ENCODE measurements around the gene RWDD3.

Gene RWDD3

DNA sequence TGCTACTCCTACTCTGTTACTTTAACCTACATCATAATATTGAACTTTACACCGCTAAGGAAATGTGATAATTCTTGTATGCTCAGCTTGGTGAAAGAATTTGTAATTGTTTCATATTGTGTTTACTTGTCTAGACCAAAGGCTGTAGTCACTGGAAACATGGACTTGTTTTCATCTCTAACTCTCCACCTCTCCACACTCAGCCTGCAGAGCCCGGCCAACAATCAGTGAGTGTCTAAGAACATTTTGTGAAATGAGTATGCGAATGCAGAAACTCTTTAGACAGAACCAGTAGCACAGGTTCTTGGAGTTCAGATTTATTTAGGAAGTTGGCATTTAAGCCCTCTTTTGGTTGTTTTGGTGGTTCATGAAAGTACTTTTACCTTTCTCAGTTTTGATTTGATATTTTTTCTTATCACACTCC lies 3.2 kb upstream of the RWDD3 start:
- no peak for DNase-seq

DNA sequence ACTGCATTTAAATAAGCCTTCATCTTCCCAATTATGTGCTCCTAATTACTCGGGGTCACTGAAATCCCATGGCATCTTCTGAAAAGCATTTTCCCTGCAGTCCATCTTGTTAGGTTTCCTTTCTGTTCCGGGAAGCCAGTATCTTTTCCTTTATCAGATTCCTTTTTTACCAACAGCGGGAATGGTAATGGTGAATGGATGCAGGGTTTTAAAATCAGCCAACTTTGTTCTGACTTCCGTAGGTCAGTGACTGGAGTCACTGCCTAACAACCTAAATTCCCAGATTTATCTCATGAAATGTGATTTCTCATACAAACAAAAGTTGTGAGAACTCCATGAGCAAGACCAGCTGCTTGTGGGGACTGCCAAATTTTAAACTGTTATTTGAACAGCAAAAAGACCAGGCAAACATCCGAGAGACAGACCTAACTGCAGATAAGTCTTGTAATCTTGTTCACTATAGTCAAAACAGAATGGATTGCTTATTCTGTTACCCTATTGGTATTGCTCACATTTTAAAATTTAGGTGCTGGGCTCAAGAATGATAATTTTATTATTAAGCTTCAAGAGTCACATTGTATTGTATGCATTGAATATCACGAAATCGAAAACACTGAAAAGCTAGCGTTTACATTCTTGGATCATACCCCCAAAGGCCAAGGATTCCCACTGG lies 1.2 kb upstream of the RWDD3 start:
- no peak for DNase-seq

DNA sequence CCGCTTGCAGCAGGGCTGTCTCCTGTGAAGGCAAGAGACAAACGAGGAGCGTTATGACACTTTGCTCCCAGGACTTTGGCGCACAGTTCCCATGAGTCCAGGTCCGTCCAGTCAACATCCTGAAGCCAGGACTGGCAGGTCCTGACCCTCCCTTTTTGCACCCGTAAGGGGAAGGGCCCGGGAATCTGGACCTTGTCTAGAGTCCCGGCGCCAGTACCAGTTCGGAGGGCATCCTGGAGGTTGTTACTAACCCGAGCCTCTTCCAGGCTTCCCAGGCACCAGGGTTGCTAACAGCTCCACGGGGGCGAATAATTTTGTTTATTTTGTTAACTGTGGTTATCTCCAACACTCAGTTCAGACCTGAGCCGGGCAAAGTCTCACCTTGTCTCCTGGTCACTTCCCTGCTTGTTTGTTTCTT lies 682 bp upstream of the RWDD3 start:
- no peak for DNase-seq

DNA sequence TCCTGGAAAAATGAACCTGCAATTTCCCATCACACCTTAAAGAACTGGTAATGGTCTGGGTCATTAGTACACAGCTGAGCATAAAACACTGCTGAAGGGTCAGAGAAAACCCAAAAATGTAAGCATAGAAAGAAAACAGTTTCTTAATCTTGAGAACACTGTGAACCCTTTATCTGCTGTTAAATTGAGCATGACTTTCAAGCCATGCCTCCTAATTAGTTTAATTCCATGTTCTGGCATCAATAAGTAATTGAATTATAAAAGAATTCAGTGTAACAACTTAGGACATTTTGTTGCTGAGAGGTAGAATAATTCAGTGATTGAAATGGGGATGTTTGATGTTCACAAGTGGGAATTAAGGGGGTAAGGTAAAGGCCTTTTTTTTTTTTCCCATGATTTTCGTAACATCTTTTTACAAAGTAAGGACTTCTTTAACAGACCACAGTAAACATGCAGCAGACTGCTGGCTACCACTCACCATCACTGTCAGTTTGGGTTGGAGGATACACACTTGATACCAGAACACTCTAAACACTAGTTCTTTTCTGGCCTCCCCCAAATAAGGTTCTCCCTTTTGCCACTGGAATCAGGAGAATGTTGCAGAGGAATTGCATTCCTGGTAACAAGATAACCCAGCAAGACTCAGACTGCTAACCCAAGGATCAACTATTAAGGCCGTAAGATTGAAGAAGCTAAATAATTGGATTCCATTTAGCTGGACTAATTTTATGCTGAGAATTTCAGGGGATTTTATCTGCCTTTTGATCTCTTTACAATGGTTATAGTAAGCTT lies 3.0 kb downstream of the RWDD3 start:
- no peak for DNase-seq

DNA sequence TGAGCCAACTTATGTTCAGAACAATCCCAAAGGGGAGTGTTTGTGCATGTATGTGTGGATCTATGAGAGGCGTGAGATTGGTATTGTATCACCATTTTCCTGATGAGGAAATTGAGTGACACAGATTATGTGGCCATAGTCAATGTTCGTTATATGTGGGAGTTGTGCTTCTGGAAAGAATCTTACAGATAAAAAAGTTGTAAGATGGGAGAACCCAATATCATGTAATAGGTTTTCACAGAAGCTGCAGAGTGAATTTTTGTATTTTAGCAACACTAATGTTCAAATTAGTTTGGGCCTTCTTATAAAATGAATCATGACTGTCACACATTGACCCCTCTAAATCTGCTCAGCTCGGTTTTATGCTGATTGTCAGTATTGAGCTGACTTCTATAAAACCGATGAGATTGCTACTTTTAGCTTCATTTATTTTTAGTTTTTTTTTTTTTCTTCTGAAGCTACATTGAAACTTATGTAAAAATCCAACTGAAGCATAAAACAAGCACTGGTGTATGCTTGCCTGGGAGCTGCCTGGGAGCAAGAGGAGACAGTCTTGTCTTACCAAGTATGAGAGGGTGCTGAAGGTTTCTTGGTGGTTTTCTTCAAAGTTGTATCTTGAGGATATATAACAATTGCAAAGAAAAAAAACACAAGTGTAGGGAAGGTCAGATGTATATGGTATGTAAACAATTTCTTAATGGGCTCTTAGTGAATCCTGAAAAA lies 4.1 kb downstream of the RWDD3 start:
- no peak for DNase-seq

DNA sequence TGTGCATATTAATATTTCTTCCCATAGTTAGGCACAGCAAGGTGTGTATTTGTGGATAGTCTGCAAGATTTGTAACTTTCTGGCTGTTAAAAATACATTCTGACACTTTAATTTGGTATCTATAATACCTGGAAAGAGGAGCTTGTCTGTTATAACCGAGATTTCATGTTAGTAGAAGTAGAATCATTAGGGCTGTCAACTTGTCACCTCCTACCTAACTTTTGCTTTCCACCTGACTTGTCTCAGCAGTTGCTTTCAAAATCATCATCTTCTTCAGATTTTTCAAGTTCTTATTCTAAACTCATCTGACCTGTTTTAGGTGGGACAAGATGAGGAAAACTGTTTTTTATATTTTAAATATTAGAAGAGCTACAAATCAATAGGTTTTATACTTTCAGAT lies 11.0 kb downstream of the RWDD3 start:
- no peak for DNase-seq

DNA sequence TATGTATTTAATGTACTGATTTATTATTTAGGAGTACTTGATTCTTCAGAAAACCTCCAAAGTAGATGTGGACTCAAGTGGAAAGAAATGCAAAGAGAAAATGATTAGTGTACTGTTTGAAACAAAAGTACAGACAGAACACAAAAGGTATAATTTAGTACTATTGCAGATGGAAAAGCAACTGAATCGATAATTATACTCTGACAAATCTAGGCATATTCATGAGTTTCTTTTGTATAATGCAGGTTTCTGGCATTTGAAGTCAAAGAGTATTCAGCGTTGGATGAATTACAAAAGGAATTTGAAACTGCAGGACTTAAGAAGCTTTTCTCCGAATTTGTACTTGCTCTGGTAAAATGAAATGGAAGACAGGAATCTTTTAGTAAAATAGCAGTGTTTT lies 12.5 kb downstream of the RWDD3 start:
- no peak for DNase-seq

DNA sequence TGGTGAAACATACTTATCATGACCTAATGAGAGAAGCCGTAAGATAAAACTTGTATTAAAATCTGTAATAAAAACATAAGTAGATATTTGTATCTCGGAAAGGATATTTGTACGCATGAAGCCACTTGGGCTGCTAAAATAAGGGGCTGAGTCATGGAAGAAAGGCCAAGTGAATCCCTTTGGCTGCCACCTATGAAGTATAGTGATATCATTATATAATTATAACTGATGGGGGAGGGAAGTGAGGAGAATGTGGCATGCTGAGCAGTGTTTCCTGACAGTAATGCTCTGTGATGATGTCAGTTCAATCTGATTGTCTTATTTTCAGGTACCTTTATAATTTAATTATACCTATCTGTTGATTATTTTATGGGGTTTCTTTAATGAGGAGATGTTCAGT lies 13.6 kb downstream of the RWDD3 start:
- no peak for DNase-seq

DNA sequence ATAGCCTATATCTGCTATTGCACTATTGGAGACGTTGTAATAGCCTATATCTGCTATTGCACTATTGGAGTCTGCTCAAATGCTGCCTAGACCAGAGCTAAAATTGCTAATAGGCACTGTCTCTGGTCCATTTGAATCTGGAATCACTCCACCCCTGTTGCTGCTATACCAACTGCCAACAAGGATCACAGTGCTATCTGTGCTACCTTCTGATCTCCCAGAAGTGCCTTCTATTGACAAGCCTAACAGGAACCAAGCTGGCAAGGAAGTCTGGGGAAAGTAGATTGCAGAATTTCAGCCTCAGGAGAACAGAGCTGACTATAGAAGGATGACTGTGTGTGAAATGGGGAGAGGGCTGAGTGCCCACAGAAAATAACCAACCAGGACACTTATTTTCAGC lies 15.9 kb downstream of the RWDD3 start:
- peak; percentile 79 for DNase-seq

DNA sequence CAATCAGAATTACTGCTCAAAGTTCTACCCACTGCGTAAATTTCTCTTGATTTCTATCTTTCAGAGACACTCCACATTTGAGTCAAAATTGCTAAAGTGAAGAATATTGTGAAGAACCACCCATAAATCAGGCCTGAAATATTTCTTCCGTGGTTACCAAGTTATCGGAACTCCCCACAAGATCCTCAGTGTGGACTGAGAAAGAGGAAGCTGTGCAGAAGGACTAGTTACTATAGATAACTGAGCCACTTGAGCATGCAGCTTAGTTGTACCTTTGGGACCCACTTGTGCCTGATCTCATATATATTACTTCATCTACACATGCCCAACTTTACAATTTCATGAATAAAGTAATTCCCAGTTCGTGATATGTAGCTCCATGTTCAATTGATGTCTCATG lies 18.4 kb downstream of the RWDD3 start:
- DNase-seq = peak; percentile 40

DNA sequence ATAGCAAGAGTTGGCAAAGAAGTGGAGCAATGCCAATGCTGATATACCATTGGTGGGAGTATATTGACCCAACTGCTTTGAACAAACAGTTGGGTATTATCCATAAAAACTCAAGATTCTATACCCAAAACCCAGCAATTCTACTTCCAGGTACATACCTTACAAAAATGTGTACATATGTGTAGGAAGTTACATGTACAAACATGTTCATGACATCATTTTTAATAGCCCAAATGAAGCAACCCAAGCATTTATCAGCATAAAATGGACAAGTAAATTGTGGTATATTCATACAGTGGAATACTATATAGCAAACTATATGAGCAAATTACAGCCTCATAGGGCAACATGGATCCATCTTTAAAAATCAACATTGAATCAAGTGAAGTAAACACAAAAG lies 20.9 kb downstream of the RWDD3 start:
- no peak for DNase-seq

DNA sequence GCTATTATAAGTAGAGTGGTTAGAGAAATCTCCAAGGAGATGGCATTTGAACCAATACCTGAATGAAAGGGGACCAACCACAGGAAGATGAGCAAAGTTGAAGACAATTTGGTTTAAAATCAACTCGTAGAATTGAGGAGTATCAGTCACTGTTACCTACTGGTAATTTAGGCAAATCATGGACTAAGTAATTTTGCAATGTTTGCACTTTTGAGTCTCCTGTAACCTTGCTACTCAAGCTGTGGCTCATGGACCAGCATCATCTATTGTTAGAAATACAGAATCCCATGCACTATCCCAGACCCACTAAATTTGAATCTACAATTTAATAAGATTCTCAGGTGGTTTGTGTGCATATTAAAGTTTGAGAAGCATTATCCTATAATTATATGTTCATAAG lies 21.8 kb downstream of the RWDD3 start:
- no peak for DNase-seq

DNA sequence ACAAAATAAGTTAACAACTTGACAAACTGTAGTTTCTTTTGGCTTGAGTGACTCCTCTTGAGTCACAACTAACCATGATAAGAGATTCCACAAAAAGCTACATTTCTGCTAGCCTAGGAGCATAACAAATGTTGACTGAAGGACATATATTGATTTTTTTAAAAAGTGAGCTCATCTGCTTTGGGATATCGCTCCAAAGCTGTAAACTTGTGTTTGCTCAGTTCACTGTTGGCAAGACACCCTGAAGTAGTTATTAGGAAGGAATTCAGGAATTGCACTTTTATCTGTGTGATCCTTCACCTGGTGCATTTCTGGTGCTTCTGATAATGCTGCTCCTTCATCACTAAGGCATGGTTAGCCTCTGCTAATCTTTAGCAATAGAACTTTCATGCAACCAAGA lies 23.7 kb downstream of the RWDD3 start:
- DNase-seq = no peak

DNA sequence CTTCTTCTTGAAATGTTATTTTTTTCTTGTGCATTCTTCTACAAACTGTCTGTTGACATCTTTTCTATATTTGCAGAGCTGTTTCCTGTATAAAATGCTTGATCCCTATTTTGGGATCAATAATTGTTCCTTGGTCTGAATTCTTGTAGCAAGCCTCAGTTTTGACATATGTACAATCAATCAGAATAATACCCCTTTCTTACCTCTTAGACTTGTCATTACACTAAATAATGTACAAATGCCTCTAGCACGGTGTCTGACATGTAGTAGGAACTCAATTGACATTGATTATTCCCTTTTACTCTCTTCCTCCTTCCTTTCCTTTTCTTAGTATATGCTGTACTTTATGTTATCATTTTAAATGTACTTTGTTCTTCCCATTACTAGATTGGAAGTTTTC lies 25.2 kb downstream of the RWDD3 start:
- no peak for DNase-seq

DNA sequence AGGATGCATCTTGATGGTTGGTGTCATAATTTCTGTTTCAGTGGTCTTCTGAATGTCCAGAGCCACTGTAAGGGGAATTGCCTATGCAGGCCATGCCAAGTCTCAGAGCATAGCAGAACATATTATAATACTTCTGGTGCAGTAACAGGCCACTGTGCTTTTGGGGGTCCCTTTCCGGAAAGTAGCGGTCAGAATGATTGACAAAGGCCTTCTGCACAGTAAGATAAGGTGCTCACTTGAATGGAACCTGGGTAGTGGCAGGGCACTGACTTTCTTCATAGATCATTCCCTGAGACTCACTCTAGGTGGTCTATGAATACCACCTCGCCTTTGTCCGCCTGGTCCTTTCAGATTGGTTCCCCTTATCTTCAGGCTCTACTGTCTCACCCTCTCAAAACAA lies 28.9 kb downstream of the RWDD3 start:
- DNase-seq = no peak

DNA sequence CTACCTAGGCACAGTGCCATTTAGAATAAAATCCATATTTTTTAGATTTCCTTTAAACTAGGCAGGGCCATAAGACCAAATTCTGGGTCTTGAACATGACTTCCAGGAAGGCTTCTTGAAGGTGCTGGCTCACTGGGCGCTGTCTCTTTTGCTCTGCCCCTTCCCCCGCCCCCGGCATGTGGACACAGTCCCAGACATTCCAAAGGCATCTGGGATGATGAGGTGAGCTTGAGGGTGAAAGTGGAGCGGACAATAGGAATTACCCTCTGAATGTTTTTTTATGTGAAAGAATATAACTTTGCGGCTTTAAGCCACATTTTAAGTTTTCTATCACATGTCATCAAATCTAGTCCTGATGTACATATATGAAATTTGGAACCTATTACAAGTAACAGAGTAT lies 29.4 kb downstream of the RWDD3 start:
- DNase-seq = no peak

DNA sequence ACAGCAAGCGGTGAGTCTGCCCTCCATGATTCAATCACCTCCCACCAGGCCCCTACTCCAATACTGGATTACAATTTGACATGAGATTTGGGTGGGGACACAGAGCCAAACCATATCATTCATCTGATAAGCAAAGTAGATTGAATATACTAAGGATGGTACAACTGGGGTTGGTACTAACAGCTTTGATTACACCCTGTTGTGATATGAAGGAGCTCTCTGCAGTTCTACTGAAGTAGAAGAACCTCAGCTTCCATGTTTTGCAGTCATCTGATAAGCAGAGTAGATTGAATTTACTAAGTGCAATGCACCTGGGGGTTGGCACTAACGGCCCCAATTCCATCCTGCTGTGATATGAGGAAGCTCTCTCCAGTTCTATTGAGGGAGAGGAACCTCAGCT lies 31.1 kb downstream of the RWDD3 start:
- no peak for DNase-seq

DNA sequence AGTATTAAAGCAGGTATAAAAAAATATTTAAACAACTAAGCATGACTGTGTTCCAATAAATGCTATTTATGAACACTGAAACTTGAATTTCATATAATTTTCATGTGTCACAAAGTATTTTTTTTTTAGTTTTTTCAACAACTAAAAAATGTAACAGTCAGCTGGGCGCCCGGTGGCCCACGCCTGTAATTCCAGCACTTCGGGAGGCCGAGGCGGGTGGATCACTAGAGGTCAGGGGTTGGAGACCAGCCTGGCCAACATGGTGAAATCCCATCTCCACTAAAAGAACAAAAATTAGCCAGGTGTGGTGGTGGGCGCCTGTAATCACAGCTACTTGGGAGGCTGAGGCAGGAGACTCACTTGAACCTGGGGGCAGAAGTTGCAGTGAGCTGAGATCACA lies 42.4 kb downstream of the RWDD3 start:
- DNase-seq = no peak

DNA sequence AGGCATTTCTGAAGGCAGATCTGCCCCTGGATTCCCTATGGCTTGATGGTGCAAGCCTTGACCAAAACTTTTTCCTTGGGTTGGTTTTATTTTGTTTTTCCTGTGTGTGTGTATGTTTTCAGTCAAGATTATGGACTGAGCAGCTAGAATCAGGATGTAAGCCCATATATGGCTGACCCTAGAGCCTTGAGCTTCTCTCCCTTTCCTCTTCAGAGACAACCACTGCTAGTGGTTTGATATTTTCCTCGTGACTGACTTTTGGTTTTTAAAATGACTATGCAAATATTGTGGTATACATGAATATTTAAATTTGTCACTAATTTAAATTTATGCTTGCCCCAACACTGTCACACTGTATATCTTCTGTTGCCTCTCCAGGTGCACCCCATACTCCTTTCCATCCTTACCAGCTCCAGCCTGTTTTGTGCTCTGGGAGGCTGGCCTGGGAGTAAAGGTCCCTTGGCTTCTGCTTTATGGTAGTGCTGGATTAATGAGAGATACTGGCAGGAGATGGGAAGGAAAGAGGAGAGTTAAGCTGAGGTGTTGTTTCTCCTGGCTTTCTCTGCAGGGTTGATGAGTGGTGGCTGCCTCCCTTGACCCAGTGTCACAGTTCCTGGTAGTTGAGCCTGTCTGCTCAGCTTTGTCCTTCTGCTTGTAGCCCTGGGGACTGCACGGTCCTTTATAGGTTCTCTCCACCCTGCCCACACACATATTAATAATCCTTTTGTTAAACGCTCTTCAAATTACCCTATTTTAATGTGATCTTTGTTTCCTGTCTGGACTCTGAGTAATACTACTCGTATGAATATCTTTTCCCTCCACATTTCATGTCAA lies 44.4 kb downstream of the RWDD3 start:
- no peak for DNase-seq

DNA sequence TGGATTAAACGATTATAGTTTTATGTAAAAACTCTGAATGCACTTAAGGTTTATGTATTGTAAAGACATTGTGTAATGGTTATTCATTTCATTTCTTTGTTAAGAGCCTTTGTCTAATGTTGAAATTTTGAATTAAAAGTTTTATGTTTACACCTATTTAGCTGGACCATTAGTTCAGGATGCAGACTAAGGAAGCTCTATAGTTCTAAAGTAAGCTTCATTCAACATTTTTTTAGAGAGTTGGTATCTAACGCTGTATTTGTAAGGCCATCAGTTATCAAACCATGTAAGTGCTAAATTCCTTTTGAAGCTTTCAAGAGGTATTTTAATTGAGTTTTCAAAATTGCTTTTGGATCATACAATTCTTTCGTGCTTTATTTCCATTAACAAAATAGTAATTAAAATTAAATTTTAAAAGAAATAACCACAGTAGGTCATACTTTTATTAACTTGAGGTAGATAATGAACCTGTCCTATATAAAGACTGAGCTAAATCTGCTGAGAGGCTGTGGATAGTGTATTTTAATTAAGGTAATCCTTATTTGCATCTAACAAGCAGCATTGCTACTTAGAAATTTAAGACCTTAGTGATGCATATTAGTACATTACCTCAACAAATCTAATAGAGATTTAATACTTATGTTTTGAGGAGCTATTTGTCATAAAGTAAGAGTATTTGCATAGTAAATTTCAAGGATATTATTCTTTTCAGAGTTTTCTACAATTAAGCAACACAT lies 47.9 kb downstream of the RWDD3 start:
- DNase-seq = no peak

DNA sequence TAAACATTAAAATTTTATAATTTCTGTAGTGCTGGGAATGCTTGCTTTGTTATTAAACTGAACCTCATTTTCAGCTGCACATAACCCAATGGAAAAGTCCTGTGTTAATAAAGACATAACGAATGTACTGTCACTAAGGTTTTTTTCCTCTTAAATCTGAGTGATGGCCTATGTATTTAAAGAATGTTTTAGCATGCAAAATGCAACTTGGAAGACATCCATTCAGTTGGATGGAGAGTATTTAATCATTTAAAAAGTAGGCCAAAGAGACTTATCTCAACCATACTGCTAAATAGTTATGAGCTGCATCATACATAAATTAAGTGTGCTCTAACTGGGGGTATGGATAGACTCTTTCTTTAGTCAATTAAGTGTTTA lies 48.5 kb downstream of the RWDD3 start:
- no peak for DNase-seq

DNA sequence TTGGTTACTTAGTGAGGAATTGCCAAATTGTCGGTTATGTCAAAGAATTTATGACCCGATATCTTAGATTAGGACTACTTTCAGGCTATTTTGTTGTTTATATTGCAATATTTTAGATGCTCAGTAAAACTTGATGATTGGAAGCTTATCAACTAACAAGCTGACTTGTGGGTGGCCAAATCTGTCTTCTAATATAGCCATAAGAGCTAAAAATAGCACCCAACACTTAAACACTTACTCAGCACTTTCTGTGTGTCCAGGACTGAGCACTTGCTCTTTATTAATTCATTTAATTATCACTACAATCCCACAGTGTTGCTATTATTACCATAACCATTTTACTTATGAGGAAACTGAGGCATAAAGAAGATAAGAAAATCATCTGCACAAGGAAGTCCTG lies 50.4 kb downstream of the RWDD3 start:
- DNase-seq = no peak

DNA sequence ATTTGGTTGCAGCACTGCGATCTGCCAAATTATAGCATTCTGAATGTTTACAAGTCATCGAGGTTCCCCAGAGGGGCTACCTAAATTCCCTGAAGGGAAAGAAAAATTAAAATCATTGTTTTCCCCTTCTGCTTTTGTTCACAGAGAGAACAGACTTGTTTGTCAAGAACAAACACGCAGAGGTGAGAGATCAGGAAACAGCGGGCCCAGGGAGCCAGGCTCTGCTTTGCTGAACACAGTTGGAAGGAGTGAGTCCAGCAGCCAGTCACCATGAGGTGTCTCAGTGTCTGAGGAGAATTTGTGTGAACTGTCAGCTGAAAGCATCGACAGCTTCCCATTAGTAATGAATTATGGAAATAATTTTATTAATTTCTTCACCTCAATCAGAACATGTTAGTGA lies 52.5 kb downstream of the RWDD3 start:
- no peak for DNase-seq

Measured in hematopoietic multipotent progenitor cell treated with erythropoietin and hydrocortisone succinate and interleukin-3 and kit ligand, for 8 days (in vitro differentiated cells).